Keratinocyte (primary cell): Measurements from ENCODE around the gene ZMYND8.

Experiments
- EZH2 ChIP-seq: IDR thresholded peaks from one replicate; pipeline ENCODE4 v1.6.1; 2012; ENCODE audit warnings: inconsistent platforms, mild to moderate bottlenecking, low read length, moderate library complexity
- TF ChIP-seq, protein P1 (sequence below), 3 experiments: IDR thresholded peaks in 1 of 3; conservative IDR thresholded peaks in 1 of 3; optimal IDR thresholded peaks in 1 of 3; 2 replicates in 2 of 3; 3 replicates in 1 of 3; pipeline versions ENCODE3 to v1.5.1; 2011; ENCODE audit warnings: low read length in 3 of 3, mild to moderate bottlenecking in 3 of 3, moderate library complexity in 2 of 3, control low read depth in 1 of 3, inconsistent platforms in 1 of 3; ENCODE audit not compliant: insufficient read depth in 2 of 3; ENCODE audit errors: extremely low read depth in 1 of 3

DNA sequence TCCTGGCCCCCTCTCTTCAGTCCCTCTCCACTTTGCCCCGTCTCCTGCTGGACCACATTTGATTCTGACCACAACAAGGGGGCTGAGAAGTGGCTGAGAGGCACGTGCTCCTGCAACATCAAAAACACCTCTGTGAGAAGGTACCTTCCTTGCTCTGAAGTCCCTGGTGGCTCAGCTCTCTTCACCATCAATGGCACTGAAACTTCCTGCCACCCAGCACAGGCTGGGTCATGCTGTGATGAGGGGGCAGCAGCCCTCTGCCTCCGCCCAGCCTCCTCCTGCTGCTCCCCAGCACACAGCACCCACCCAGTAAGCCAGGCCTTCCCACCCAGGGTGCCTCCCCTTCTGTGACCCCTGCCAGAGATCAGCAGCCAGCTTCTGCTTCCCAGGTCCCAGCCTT lies 10.3 kb downstream of the ZMYND8 start:
- TF ChIP-seq, protein P1, sequence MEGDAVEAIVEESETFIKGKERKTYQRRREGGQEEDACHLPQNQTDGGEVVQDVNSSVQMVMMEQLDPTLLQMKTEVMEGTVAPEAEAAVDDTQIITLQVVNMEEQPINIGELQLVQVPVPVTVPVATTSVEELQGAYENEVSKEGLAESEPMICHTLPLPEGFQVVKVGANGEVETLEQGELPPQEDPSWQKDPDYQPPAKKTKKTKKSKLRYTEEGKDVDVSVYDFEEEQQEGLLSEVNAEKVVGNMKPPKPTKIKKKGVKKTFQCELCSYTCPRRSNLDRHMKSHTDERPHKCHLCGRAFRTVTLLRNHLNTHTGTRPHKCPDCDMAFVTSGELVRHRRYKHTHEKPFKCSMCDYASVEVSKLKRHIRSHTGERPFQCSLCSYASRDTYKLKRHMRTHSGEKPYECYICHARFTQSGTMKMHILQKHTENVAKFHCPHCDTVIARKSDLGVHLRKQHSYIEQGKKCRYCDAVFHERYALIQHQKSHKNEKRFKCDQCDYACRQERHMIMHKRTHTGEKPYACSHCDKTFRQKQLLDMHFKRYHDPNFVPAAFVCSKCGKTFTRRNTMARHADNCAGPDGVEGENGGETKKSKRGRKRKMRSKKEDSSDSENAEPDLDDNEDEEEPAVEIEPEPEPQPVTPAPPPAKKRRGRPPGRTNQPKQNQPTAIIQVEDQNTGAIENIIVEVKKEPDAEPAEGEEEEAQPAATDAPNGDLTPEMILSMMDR (optimal IDR thresholded peaks at IDR 0.05 in 1 of 3, IDR thresholded peaks at IDR 0.05 in 1 of 3, conservative IDR thresholded peaks at IDR 0.05 in 1 of 3; ENCODE audit: extremely low read depth in 1 of 3, insufficient read depth in 2 of 3, low read length in 3 of 3): no peak
- no peak for TF ChIP-seq EZH2
